Peyer's patch (tissue), 4 donors: ENCODE results near the gene MPPE1. TPM values are rescaled to one million over a fixed set of nuclear protein-coding genes. Genes with fewer than 3 reads are reported as not detected.
A peak's percentile ranks its signal among the peaks of the same experiment; 100 is the strongest.

Experiments used
- DNase-seq, 3 donors: peaks; one replicate each; pipeline ENCODE4 v3.0.0-alpha.2; 2017 to 2019
- H3K27ac ChIP-seq, 4 donors: fragments of 200-600 bp; sonication (generic); one replicate each; pipeline ENCODE4 v1.5.1; 2016 to 2019
- H3K27me3 ChIP-seq, 2 donors: fragments of 200-600 bp; sonication (generic); one replicate each; pipeline ENCODE4 v1.5.1; 2019
- H3K36me3 ChIP-seq, 3 donors: fragments of 200-600 bp; sonication (generic); one replicate each; pipeline ENCODE4 v1.5.1; 2016 to 2019
- H3K4me1 ChIP-seq, 4 donors: fragments of 200-600 bp; sonication (generic); one replicate each; pipeline ENCODE4 v1.5.1; 2016 to 2019
- H3K4me3 ChIP-seq, 4 donors: fragments of 200-600 bp; sonication (generic); 1 replicate in 3 of 4; 2 replicates in 1 of 4; pipeline ENCODE4 v1.5.1; 2016 to 2019; ENCODE audit warnings: mild to moderate bottlenecking in 1 of 4
- H3K9me3 ChIP-seq, 4 donors: fragments of 200-600 bp; sonication (generic); one replicate each; pipeline ENCODE4 v1.5.1; 2016 to 2019; ENCODE audit warnings: mild to moderate bottlenecking in 1 of 4
- POLR2A ChIP-seq, 2 donors: fragments of 450-650 bp; IDR thresholded peaks; one replicate each; pipeline ENCODE4 v1.5.1; 2017; ENCODE audit warnings: antibody characterized with exemption in 2 of 2, mild to moderate bottlenecking in 2 of 2, moderate library complexity in 2 of 2
- total RNA-seq, 4 donors: library from RNA; depleted of rRNA; stranded (reverse); fragments of >200 nt; gene quantifications; one replicate each; pipeline ENCODE4 v1.1.0, GENCODE V29; 2016
- TF ChIP-seq, protein P1 (sequence below), 6 experiments: fragments of 450-650 bp in 4 of 6; fragments of 200-600 bp in 2 of 6; sonication (generic) in 1 of 6; IDR thresholded peaks; one replicate each; pipeline ENCODE4 v1.5.1; 2017 to 2019; ENCODE audit warnings: antibody characterized with exemption in 6 of 6, mild to moderate bottlenecking in 3 of 6, moderate library complexity in 1 of 6

Gene MPPE1
- total RNA-seq, 4 donors from 2014 or later: 46.2 to 69.3 (median 63.4) TPM

DNA sequence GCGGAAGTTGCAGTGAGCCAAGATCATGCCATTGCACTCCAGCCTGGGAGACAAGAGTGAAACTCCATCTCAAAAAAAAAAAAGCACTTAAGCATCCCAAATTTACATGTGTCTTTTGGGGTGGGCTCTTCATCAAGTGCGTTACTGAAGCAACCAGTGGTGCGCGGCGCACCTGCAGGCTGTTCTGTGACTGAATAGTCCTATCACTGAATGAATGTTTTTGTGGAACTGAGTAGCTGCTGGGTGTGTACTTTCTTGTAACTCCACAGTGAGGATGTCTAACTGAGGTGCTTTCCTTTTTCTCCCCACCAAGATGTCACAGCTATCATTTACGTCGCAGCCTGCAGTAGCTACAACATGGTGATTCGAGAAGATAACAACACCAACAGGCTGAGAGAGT lies 39.9 kb downstream of the MPPE1 start:
- peak in 1 of 3 donors; percentile 15 for DNase-seq
- H3K4me3 ChIP-seq: no peak overlapping the region
- no peak overlapping the region for H3K27ac ChIP-seq
- H3K36me3 ChIP-seq: no peaks in the 10 kb centered on the region
- no peaks in the 10 kb centered on the region for H3K27me3 ChIP-seq
- no peaks in the 10 kb centered on the region for H3K9me3 ChIP-seq
- no peaks in the 10 kb centered on the region for H3K4me1 ChIP-seq
- no peak for TF ChIP-seq POLR2A (IDR thresholded peaks at IDR 0.05)
- TF ChIP-seq, protein P1, sequence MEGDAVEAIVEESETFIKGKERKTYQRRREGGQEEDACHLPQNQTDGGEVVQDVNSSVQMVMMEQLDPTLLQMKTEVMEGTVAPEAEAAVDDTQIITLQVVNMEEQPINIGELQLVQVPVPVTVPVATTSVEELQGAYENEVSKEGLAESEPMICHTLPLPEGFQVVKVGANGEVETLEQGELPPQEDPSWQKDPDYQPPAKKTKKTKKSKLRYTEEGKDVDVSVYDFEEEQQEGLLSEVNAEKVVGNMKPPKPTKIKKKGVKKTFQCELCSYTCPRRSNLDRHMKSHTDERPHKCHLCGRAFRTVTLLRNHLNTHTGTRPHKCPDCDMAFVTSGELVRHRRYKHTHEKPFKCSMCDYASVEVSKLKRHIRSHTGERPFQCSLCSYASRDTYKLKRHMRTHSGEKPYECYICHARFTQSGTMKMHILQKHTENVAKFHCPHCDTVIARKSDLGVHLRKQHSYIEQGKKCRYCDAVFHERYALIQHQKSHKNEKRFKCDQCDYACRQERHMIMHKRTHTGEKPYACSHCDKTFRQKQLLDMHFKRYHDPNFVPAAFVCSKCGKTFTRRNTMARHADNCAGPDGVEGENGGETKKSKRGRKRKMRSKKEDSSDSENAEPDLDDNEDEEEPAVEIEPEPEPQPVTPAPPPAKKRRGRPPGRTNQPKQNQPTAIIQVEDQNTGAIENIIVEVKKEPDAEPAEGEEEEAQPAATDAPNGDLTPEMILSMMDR (IDR thresholded peaks at IDR 0.05): no peak

DNA sequence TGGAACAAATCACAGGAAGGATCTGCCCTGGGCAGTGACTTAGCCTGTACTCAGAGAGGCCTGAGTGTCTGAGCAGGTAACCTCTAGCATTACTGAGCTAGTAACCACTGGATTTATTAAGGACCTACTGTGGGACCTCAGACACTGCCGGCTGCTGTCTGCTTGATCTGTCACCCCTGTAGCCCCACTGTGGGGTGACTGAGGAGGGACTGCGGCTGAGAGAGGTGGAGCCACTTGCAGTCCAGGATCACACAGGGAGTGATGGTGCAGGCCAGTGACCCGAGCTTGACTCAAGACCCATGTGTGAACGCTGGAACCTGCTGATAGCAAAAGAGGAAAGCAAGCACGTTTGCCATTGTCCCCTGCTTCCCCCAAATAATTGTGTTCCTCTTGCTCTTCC lies 41.4 kb downstream of the MPPE1 start:
- Histone ChIP-seq H3K9me3 (no peaks in the 10 kb centered on the region), H3K27me3 (no peaks in the 10 kb centered on the region), H3K4me3 (no peak overlapping the region), H3K4me1 (no peaks in the 10 kb centered on the region), H3K36me3 (no peaks in the 10 kb centered on the region), H3K27ac (no peak overlapping the region)
- TF ChIP-seq, protein P1 (IDR thresholded peaks at IDR 0.05): no peak
- no peak for TF ChIP-seq POLR2A (IDR thresholded peaks at IDR 0.05)
- peak in 1 of 3 donors; percentile 33 for DNase-seq

DNA sequence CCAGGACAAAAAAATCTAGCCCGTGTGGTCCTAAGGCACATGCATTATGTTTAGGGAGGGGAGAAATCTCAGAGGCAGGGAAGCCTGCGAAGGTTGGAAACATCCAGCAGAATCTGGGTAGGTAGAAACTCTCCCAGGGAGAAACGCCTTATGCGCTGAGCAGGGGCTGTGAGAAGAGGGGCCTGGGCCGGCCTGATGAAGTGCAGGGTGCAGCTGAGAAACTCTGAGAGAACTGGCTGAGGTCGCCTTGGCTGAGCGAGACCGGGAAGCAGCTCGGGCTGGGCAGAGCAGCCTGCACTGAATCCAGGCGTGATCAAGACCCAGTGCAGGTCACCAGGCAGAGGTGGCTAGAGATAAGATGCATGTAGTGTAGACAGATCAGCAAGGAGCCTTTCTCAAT lies 41.8 kb downstream of the MPPE1 start:
- H3K36me3 ChIP-seq: no peaks in the 10 kb centered on the region
- H3K9me3 ChIP-seq: no peaks in the 10 kb centered on the region
- no peaks in the 10 kb centered on the region for H3K4me1 ChIP-seq
- H3K27ac ChIP-seq: no peak overlapping the region
- no peaks in the 10 kb centered on the region for H3K27me3 ChIP-seq
- peak in 1 of 3 donors; percentile 24 for DNase-seq
- TF ChIP-seq, protein P1 (IDR thresholded peaks at IDR 0.05): no peak
- no peak for TF ChIP-seq POLR2A (IDR thresholded peaks at IDR 0.05)
- no peak overlapping the region for H3K4me3 ChIP-seq

DNA sequence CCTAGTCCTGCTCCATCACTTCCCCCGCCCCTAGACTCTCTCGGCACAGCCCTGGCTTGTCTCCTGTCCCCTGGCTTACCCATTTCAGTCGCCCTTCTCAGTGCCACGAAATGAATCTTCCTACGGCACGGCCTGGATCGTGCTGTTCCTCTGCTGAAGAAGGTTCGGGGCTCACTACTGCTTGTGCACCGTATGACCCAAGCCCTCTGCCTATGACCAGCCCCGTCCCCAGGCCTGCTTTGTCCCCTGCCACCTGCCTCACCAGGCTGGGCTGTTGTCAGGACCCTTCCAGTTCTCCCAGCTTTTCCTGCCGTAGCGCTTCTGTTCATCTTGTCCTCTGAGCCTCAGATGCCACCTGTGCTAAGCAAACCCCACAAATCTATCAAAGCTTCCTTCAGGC lies 43.0 kb downstream of the MPPE1 start:
- H3K4me1 ChIP-seq: no peaks in the 10 kb centered on the region
- no peaks in the 10 kb centered on the region for H3K27me3 ChIP-seq
- TF ChIP-seq, protein P1 (IDR thresholded peaks at IDR 0.05): no peak
- TF ChIP-seq POLR2A (IDR thresholded peaks at IDR 0.05): no peak
- H3K27ac ChIP-seq: no peak overlapping the region
- no peak overlapping the region for H3K4me3 ChIP-seq
- H3K36me3 ChIP-seq: no peaks in the 10 kb centered on the region
- no peaks in the 10 kb centered on the region for H3K9me3 ChIP-seq
- DNase-seq: peak in 1 of 3 donors; percentile 33

DNA sequence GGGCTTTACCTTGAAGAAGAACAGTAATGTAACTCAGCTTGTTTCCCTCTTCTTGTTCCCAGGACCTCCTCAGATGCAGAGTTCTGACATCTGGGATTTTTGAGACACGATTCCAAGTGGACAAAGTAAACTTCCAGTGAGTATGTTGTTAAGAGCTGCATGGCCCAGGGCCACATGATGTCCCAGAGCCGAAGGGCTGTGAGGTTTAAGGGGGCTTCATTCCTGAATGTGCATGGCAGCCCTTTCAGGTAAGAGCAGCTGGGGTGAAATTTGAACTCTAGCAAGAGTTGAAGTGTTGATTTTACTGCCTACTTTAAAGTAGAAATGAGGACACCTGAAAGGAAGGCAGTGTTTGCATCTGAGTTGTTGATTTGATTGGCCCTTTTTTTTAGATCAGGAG lies 43.6 kb downstream of the MPPE1 start:
- Histone ChIP-seq H3K9me3 (no peaks in the 10 kb centered on the region), H3K27ac (no peak overlapping the region), H3K4me3 (no peak overlapping the region), H3K4me1 (no peaks in the 10 kb centered on the region), H3K27me3 (no peaks in the 10 kb centered on the region), H3K36me3 (no peaks in the 10 kb centered on the region)
- TF ChIP-seq, protein P1 (IDR thresholded peaks at IDR 0.05): no peak
- no peak for TF ChIP-seq POLR2A (IDR thresholded peaks at IDR 0.05)
- DNase-seq: peak in 1 of 3 donors; percentile 11
